GM04504 (cell line): ENCODE measurements around the gene HIVEP3.
A peak's percentile ranks its signal among the peaks of the same experiment; 100 is the strongest.

Experiments
- DNase-seq: peaks from one replicate; pipeline ENCODE4 v3.0.0-alpha.2; 2012; ENCODE audit warnings: low read depth

Gene HIVEP3

GRCh38 chr1:41513383-41513735 lies 405.4 kb downstream of the HIVEP3 start:
- DNase-seq: no peak

- no peak for DNase-seq
Measured at GRCh38 chr1:41512701-41513382, 405.9 kb downstream of the HIVEP3 start.

- no peak for DNase-seq
Measured at GRCh38 chr1:41511239-41511540, 407.5 kb downstream of the HIVEP3 start.

GRCh38 chr1:41510531-41511238 lies 408.0 kb downstream of the HIVEP3 start:
- DNase-seq: no peak

GRCh38 chr1:41509270-41509671 lies 409.5 kb downstream of the HIVEP3 start:
- no peak for DNase-seq

GRCh38 chr1:41508290-41508689 lies 410.4 kb downstream of the HIVEP3 start:
- DNase-seq: no peak

- DNase-seq: no peak
Measured at GRCh38 chr1:41507836-41508235, 410.9 kb downstream of the HIVEP3 start.

GRCh38 chr1:41507110-41507720 lies 411.5 kb downstream of the HIVEP3 start:
- no peak for DNase-seq

- no peak for DNase-seq
Measured at GRCh38 chr1:41504114-41505035, 414.3 kb downstream of the HIVEP3 start.

GRCh38 chr1:41503538-41504113 lies 415.1 kb downstream of the HIVEP3 start:
- DNase-seq: no peak

GRCh38 chr1:41502912-41503311 lies 415.8 kb downstream of the HIVEP3 start:
- DNase-seq: no peak

GRCh38 chr1:41501581-41501980 lies 417.1 kb downstream of the HIVEP3 start:
- DNase-seq: no peak

GRCh38 chr1:41500781-41501518 lies 417.8 kb downstream of the HIVEP3 start:
- DNase-seq: no peak

GRCh38 chr1:41500378-41500777 lies 418.3 kb downstream of the HIVEP3 start:
- no peak for DNase-seq

GRCh38 chr1:41499591-41499990 lies 419.1 kb downstream of the HIVEP3 start:
- DNase-seq: no peak

GRCh38 chr1:41498804-41499203 lies 419.9 kb downstream of the HIVEP3 start:
- peak; percentile 33 for DNase-seq

- DNase-seq: no peak
Measured at GRCh38 chr1:41498391-41498790, 420.3 kb downstream of the HIVEP3 start.

GRCh38 chr1:41497461-41498030 lies 421.2 kb downstream of the HIVEP3 start:
- no peak for DNase-seq

- no peak for DNase-seq
Measured at GRCh38 chr1:41497056-41497440, 421.7 kb downstream of the HIVEP3 start.

- DNase-seq: peak; percentile 44
Measured at GRCh38 chr1:41496080-41497055, 422.4 kb downstream of the HIVEP3 start.
